ENCODE measurements around the gene FAM170B. TPM values are rescaled to one million over a fixed set of nuclear protein-coding genes. Genes with fewer than 3 reads are reported as not detected.

Gene FAM170B
- polyA plus RNA-seq, 3 donors: not detected

DNA sequence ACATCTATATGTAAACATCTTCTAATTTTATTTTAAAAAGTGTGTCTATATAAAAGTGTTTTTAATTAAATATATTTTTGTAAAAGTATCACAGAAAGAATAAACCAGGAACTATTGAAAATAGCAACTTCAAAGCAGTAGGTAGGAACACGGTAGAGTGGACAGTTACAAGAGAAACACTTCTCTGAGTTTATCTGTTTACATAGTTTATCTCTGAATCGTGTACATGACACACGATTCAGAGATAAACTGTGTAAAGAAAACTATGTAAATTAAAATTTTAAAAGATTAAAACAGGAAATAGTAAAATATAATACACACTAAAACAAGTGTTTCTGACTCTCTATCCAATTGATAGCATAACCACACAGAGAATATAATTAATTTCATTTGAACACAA lies 25.1 kb upstream of the FAM170B start:
- 24 to 84% (median 79%) methylated on average over 3 of the region's 3 CpGs for WGBS, 3 donors
- no peak overlapping the region for H3K27ac ChIP-seq (ENCODE audit: low read depth, low read length)

DNA sequence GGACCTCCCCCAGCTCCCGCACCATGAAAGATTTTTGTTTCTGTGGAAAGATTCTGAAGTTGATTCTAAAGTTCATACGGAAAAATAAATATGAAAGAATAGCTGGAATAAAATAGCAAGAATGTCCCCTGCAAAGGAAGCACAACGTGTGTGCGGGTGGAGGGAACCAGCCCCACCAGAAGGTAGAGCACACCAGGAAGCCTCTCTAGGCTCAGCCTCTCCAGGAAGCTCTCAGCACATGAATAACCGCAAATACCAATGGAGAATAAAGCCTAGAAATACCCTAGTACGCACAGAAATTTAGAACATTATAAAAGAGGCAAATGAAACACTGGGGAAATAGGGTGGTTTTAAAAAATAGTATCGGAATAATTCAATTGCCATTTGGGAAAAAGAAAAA lies 24.6 kb upstream of the FAM170B start:
- no peak overlapping the region for H3K27ac ChIP-seq (ENCODE audit: low read depth, low read length)
- WGBS, 3 donors: 62 to 76% (median 72%) methylated on average over 7 of the region's 7 CpGs

DNA sequence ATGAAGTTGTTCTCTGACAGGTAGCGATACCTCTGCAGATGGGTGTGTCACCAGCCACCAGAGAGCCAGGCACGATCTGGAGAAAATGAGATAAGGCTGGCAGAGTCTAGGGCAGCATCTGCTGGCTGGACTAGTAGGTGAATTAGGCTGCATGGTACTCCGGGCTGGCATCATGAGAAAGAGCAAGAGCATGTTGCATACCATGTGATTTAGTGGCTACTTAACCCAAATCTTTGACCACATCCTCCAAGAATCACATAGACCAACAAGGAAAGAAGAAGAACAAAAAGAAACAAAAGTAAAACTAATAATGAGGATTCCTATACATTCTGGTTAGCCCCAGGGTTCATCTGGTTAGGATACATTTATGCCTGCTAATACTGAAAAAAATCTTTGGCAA lies 23.4 kb upstream of the FAM170B start:
- 90 to 93% (median 92%) methylated on average over 3 of the region's 3 CpGs for WGBS, 3 donors

DNA sequence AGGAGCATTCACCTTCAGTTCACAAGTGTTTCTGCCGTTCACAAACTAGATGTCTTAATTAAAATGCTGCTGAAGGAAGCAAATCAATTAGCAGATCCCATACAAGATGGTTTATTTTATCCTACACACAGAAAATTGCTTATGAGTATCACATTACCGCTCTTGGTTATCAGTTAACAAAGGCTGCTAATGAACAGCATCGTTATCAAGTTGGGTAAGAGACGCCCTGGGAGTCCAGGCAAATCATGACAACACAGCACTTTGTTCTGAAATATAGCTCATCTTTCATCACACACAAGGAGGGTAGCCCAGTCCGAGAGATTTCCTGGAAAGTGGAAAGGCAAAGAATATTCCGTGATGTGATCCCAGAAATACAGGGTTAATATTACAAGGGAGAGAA lies 20.8 kb upstream of the FAM170B start:
- 72 to 91% (median 88%) methylated on average over 6 of the region's 6 CpGs for WGBS, 3 donors
- no peak overlapping the region for H3K27ac ChIP-seq (ENCODE audit: low read depth, low read length)

More for the DNA sequence above, 23.4 kb upstream of the FAM170B start:
- no peak overlapping the region for H3K27ac ChIP-seq (ENCODE audit: low read depth, low read length)

DNA sequence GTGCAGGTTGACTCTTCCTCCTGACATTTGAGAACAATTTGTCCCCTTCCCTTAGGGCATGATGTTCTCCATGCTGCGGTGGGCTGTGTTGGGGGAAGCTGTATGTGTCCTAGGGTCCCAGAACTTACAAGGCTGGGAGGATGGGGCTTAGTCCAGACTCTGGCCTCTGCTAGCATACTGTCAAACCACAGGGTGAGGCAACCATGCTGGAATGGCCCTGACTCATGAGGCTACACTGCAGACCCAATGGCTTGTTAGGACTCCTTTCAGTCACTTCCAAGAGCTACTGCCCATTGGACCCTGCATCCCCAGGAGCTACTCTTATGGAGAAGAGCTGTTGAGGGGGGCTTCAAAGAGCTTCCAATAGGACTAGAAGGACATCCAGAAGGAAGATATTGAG lies 20.1 kb upstream of the FAM170B start:
- WGBS, 3 donors: 94 to 100% (median 95%) methylated on average over 1 of the region's 1 CpG
- H3K27ac ChIP-seq (ENCODE audit: low read depth, low read length): no peak overlapping the region

DNA sequence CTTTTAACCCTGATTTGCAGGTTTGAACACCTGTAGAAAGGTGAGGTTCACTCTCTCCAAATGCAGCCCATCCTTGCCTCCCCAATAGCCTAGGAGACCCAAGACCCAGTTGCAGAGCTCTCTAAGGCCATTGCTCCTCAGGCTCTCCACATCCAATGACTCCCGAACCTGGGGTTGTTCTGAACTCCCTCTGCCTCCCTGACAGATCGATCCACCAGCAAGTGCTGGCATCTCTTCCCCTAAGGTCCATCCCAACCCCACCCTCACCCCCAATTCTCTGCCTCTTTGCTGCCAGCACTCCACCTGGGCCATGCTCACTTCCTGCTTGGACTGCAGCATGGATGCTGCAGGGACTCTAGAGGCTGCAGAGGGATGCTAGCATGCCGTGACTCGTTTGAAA lies 19.3 kb upstream of the FAM170B start:
- H3K27ac ChIP-seq (ENCODE audit: low read depth, low read length): no peak overlapping the region
- WGBS, 3 donors: 61 to 68% (median 67%) methylated on average over 4 of the region's 4 CpGs

DNA sequence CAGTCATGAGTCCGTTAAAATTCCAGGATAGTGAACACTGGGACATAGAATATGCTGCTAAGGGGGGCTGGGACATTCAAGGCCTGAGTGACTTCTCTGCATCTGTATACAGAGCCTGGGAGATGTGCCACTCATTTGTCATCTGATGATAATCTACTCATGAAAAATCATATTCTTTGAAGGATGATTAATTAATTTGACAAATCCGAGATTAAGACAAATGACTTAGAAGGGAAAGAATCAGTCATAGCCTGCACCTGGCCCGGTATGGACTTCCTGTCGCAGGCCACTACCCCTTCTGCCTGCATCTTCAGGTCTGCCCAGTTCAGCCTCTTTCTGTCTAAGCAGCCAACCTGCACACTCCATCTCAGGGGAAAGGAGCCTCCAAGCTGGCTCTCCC lies 18.8 kb upstream of the FAM170B start:
- WGBS, 3 donors: 64 to 79% (median 76%) methylated on average over 4 of the region's 4 CpGs
- no peak overlapping the region for H3K27ac ChIP-seq (ENCODE audit: low read depth, low read length)

DNA sequence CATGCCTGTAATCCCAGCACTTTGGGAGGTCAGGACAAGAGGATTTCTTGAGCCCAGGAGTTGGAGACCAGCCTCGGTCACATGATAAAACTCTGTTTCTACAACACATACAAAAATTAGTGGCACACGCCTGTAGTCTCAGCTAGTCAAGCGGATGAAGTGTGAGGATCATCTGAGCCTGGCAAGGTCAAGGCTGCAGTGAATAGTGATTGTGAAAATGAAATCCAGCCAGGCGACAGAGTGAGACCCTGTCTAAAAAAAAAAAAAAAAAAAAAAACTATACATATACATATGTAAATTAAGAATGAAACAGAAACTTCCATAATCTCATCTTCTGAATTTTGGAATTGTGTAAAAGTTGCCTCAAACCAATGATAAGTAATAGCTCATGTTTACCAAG lies 18.2 kb upstream of the FAM170B start:
- 72 to 98% (median 91%) methylated on average over 4 of the region's 4 CpGs for WGBS, 3 donors
- no peak overlapping the region for H3K27ac ChIP-seq (ENCODE audit: low read depth, low read length)

DNA sequence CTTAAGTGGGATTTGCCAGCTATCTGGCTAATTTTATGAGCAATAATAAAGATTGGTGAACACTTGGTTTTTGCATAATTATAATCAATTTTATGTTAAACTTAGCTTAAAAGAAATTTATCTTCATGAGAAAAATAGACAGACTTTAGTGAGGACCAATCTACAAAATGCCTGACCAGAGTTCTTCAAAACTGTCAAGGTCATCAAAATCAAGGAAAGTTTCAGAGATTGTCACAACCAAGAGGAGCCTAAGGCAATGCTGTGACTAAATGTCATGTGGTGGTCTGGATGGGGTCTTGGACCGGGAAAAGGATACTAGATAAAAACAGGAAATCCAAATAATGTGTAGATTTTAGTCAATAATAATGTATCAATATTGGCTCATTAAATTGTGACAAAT lies 17.7 kb upstream of the FAM170B start:
- WGBS, 3 donors: 59 to 81% (median 75%) methylated on average over 1 of the region's 1 CpG
- no peak overlapping the region for H3K27ac ChIP-seq (ENCODE audit: low read depth, low read length)

DNA sequence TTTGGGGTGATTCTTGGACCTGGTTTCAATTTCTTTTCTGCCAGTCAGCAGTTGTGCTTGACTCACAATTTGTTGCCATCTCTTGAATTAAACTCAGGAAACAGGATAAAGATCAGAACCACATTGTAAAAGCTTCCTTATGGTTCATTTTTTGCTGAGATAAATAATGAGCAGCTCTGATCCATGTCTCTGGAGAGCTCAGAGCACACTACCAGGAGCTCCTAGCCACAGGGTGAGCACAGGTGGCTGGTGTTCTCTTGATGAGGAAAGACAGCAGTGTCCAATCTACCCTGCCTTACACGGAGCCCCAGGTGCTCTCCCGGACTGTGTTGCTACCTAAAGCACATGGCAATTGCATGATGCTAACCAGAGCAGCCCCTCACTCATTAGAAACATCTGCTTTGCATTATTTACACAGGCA lies 17.2 kb upstream of the FAM170B start:
- no peak overlapping the region for H3K27ac ChIP-seq (ENCODE audit: low read depth, low read length)
- WGBS, 3 donors: 31 to 34% (median 34%) methylated on average over 2 of the region's 2 CpGs

DNA sequence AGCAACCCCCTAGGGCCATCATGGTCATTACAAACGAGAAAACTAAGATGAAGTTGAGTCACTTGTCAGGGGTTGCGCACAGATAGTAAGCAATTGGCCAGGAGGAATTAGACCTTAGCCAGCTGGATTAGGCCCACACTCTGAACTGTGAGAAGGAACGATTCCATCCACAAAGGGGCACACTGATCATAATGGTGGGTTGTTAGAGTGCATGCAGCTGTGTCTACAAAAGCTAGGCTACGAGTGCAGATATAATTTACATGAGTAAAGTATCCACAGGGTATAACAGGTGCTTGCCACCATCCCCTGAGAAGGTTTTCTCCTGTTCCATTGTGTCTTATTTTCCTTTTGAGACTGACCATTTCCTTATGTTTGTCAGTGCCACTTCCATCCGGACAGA lies 16.6 kb upstream of the FAM170B start:
- WGBS, 3 donors: 58 to 77% (median 63%) methylated on average over 5 of the region's 5 CpGs
- H3K27ac ChIP-seq (ENCODE audit: low read depth, low read length): no peak overlapping the region

DNA sequence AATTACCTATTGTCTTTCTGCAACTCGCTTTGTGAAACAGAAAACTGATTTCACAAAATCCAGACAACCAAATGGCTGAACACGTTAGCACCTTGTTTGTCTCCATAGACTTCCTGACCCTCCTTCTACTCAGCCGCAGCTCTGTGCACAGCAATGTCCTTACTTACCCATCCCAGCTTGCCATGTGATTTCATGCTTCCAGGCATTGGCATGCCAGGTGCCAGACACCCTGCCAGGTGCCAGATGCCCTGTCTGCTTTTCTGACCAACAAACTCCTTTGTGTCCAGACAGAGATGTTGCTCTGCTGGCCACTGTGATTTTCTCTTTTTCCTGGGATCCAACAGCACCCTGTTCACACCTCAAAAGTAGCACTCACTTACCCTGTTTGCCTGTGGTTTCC lies 16.1 kb upstream of the FAM170B start:
- 71 to 93% (median 88%) methylated on average over 3 of the region's 3 CpGs for WGBS, 3 donors
- no peak overlapping the region for H3K27ac ChIP-seq (ENCODE audit: low read depth, low read length)

DNA sequence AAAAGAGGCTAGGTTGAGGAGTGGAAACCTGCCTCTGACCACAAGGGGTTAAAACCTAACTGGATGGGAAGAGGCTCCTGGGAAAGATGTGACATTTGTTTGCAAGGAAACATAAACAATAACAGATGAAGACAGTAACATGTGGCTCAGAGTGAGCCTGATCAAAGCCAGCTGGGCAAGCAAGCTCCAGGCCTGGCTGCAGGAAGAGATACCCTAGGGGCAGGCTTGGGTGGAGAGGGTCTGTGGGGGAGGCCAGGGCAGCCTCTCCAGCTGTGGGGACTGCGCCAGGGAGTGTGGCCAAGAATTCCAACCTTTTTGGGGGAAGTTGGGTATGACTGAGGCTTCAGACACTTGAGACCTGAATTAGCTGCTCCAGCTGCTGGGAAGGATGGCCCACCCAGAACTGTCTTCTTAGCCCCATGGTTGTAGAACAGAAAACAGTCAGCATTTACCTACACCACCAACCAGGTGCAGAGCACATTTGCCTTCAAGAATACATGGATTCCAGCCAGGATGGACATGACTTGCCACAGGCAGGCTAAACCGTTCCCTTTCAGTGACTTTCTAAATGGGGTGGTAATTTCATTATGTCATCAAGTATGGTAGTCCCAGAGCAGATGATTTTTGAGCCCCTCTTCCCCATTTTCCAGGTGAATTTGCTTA lies 10.4 kb upstream of the FAM170B start:
- 67 to 72% (median 69%) methylated on average over 2 of the region's 2 CpGs for WGBS, 3 donors
- no peak overlapping the region for H3K27ac ChIP-seq (ENCODE audit: low read depth, low read length)

DNA sequence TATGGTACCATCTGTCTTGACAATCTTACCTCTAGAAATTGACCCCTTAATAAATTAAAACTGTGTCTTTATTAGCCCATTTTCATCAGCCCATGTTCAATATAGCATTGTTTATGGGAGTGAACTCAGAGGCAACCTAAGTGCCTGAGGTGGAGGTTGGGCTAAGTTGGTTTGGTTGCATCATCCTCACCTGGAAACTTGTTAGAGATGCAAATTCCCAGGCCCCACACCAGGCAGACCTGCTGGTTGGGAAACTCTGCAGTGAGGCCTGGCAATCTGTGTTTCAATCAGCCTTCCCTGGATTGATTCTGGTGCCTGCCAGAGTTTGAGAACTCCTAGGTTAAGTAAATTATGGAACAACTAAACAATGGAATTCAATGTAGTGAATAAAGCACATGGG lies 9.4 kb upstream of the FAM170B start:
- no peak overlapping the region for H3K27ac ChIP-seq (ENCODE audit: low read depth, low read length)

DNA sequence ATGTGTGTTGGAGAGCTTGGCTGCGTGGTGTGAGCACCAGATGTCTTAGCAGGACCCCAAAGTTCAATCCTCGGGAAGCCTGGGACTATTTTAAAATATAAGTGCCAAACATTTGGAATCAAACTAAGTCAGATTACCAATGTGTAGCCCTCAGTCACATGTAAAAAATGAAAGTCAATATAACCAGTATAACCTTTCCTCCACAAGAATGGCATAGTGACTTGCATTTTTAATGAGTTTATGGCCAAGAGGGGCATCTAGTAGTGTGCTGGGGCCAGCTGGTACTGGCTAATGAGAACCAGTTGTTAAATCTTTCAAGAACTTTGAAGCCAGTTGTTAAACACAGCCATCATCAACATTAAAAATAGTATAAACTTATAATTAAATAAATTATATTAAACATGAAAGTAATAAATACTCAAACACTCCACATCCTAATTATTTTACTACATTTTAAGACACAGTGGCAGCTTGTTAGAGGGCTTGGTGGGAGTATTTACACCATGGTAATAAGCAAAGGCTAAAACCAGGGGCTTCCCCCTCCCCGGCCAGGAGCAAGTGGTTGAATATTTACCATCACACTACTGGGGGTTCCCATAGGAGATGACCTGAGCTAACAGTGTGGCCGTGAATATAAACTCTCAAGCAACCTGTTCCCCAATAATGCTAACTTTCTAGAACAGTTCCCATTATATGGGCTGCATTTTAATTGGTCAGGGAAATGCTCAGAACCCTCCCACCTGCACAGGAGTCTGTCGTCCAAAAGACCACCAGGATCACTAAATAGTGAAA lies 7.9 kb upstream of the FAM170B start:
- H3K27ac ChIP-seq (ENCODE audit: low read depth, low read length): no peak overlapping the region
- WGBS, 3 donors: 58 to 87% (median 79%) methylated on average over 5 of the region's 5 CpGs

DNA sequence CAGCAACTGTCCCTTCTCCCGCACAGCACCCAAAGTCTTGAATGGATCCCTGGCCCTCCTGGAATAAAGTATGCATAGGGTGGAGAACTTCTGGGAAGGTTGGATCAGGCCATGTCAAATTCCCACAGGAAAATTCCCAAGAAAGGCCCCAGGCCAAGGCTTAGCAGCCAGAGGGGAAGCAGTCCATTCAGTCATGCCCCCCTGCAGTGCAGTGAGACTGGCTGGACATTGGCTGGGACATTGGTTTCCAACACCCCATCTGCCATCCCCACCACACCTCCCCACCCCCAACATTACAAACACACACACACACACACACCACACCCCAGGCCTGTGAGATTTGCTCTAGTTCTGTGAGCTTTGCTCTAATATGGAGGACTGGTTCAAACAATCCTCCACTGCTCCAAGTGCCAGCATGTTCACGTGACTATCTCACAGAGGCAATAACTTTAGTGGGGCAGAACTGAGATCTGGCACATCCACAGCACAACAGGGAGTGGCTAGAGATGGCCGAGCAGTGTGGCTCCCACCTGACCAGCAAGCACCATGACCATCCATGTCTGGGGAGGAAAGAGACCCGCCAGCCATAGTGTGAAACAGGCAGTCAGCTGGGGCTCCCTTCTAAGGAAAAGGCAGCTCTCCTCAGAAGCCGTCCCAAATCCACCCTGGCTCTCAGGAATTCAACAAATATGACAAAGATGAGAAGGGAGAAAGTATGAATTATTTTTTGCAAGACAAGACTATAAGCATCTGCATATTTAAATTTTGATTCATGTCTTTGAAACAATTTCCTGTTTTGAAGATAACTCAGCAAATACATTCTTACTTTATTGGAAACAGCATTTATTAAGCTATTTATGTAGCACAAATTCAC lies 6.7 kb upstream of the FAM170B start:
- 78 to 85% (median 79%) methylated on average over 5 of the region's 5 CpGs for WGBS, 3 donors
- no peak overlapping the region for H3K27ac ChIP-seq (ENCODE audit: low read depth, low read length)

DNA sequence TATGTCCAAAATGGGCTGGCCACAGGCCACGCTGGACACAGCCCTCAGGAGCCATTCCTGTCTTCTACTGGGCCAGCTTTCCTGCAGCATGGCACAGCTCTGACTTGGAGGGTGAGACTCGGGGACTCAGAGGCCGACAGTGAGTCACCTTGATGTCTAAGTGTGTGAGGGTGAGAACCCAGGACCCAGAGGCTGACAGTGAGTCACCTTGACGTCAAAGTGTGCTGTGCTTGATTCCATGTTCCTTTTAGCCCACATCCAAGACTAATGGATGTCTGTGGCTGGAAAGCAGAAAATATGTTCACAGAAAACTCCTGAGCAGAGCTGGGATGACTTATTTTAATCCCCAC lies 6.0 kb upstream of the FAM170B start:
- no peak overlapping the region for H3K27ac ChIP-seq (ENCODE audit: low read depth, low read length)
- WGBS, 3 donors: 73 to 89% (median 83%) methylated on average over 4 of the region's 4 CpGs

DNA sequence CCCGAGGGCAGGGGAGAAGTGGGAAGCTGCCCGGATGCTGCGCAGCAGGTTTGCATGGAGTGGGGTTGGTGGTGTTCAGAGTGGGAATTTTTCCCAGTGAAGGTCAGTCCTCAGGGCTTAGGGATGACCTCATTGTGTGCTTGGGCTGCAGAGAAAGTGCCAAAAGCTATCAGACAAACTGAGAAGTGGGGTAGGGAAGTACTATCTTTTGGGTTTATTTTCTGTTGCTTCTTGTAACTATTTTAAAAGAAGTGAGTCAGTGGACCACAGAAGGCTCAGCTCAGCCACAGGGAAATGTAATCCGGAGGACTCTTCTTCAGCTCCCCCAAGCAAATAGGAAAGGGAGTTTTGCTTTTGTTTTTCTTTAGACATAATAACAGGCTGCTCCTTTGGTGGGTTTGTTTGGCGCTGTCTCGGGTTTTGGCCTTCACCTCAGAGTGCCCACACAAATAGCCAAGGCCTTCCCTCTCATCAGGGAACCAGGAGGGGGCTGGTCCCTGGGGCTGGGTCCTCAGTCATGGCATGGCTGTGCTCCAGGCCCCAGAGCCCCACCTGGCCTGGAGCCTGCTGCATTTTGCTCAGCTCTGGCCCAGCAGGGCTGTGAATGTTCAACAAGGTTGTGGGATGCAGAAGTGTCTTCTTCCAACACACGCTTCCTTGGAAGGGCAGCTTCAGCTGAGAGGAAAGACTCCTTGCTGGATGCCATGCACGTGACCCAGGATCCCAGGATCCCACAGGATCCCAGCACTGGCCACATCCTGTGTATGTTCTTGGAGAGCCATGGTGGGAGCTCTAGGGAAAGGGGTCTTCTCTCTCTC lies 5.4 kb upstream of the FAM170B start:
- WGBS, 3 donors: 57 to 65% (median 64%) methylated on average over 8 of the region's 8 CpGs
- no peak overlapping the region for H3K27ac ChIP-seq (ENCODE audit: low read depth, low read length)
